ENCODE results near the gene BLM.

BLM gene

GRCh38 chr15:90851940-90852339 is 134.8 kb downstream of the BLM start:
- DNase-seq (ENCODE audit: low spot score), result no peak

GRCh38 chr15:90855139-90855538 is 138.0 kb downstream of the BLM start:
- DNase-seq (ENCODE audit: low spot score), result no peak

GRCh38 chr15:90857337-90857736 is 140.2 kb downstream of the BLM start:
- no peak for DNase-seq (ENCODE audit: low spot score)

GRCh38 chr15:90857883-90858443 is 140.8 kb downstream of the BLM start:
- DNase-seq (ENCODE audit: low spot score), result no peak

GRCh38 chr15:90859234-90860131 is 142.3 kb downstream of the BLM start:
- DNase-seq (ENCODE audit: low spot score), result no peak

GRCh38 chr15:90860450-90860849 is 143.3 kb downstream of the BLM start:
- DNase-seq (ENCODE audit: low spot score), result no peak

- DNase-seq (ENCODE audit: low spot score), result no peak
These were observed 144.0 kb downstream of the BLM start for GRCh38 chr15:90860942-90861675.

- no peak for DNase-seq (ENCODE audit: low spot score)
These were observed 145.3 kb downstream of the BLM start for GRCh38 chr15:90862487-90862886.

- DNase-seq (ENCODE audit: low spot score), result no peak
These were observed 146.0 kb downstream of the BLM start for GRCh38 chr15:90862964-90863778.

GRCh38 chr15:90863987-90864386 is 146.8 kb downstream of the BLM start:
- DNase-seq (ENCODE audit: low spot score), result no peak

GRCh38 chr15:90864507-90864906 is 147.4 kb downstream of the BLM start:
- no peak for DNase-seq (ENCODE audit: low spot score)

GRCh38 chr15:90865702-90866101 is 148.6 kb downstream of the BLM start:
- no peak for DNase-seq (ENCODE audit: low spot score)

All from hematopoietic multipotent progenitor cell treated with erythropoietin and hydrocortisone succinate and interleukin-3 and kit ligand, for 15 days (in vitro differentiated cells).